ENCODE measurements around the gene SNIP1.
"Not testable (repeated sequence)": the region's sequence is repeated elsewhere in the genome, so short reads cannot be mapped to it uniquely, and the experiment has no call there.

The SNIP1 gene

DNA sequence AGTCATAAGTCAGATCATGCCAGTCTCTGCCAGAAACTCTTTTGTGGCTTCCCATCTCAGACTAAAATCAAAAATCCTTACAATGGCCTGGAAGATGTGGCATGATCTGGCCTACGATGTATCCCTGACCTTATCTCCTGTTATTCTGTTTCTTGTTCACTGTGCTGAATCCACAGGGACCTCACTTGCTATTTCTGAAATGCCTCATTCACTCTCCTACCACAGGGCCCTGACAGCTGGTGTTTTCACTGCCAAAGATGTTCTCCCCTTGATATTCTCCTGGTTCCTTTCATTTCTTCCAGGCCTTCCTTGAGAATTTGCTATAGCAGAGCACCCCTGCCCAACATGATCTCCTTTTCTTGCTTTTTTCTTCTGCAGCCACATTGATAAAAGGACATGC, 4.3 kb upstream of the SNIP1 start:
- DNase-seq: no peak

DNA sequence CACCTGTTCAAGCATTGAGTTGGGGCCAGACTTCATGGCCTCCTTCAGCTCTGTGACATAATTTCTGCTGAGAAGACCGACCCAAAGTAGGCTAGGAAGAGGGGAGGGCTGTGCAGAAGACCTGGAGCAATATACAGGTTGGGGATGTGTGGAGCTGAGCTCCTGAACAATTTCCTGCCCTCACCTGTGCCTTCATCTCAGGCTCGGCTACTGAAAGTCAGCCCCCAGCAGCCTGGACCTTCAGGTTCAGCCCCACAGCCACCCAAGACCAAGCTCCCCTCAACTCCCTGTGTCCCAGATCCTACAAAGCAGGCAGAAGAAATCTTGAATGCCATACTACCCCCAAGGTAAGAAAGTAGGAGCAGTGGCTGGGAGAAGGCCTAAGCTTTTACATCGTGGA, 3.3 kb upstream of the SNIP1 start:
- DNase-seq: no peak

GRCh38 chr1:37556712-37557196, 2.7 kb upstream of the SNIP1 start, which contains the start of gene DNALI1:
TSS of gene DNALI1 (plus strand) at chr1:37556940. CDS start at chr1:37556995, 55 bp downstream.
- no peak for DNase-seq

GRCh38 chr1:37553598-37553926, 531 bp downstream of the SNIP1 start:
- no peak for DNase-seq

GRCh38 chr1:37549341-37549740, 4.8 kb downstream of the SNIP1 start:
- DNase-seq: no peak

- no peak for DNase-seq
Measured at GRCh38 chr1:37545019-37545418, 9.1 kb downstream of the SNIP1 start.

DNA sequence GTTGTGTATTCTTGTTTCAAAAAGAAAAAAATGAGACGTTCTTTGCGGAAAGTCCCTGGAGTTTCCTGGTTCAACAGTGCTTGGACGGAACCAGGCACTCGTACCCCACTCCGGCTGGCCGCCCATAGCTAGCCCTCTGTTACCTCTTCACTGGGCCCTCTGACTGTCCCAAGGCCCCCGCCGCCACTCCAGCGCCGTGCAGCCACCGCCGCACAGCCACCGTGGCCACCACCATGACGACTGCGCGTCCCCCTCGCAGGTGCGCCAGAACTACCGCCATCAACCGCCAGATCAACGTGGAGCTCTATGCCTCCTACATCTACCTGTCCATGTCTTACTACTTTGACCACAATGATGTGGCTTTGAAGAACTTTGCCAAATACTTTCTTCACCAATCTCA, 9.6 kb downstream of the SNIP1 start:
- DNase-seq: no peak

- DNase-seq: no peak
Measured at GRCh38 chr1:37540036-37540785, 13.9 kb downstream of the SNIP1 start.

DNA sequence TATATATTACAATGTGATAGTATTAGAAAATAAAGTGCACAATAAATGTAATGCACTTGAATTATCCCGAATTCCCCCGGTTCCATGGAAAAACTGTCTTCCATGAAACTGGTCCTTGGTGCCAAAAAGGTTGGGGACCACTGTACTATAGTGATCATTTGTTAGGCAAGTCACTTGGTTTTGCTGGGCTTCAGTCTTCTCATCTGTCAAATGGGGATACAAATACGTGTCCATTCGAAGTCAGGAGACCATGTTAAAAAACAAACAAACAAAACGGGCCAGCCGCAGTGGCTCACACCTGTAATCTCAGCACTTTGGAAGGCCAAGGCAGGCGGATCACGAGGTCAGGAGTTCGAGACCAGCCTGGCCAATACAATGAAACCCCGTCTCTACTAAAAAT, 14.9 kb downstream of the SNIP1 start:
- DNase-seq: not testable (repeated sequence)

- DNase-seq: no peak
Measured at GRCh38 chr1:37537378-37537777, 16.7 kb downstream of the SNIP1 start.

- DNase-seq: no peak
Measured at GRCh38 chr1:37533317-37534093, 20.6 kb downstream of the SNIP1 start.

GRCh38 chr1:37532418-37533156, 21.5 kb downstream of the SNIP1 start:
- not testable (repeated sequence) for DNase-seq

DNA sequence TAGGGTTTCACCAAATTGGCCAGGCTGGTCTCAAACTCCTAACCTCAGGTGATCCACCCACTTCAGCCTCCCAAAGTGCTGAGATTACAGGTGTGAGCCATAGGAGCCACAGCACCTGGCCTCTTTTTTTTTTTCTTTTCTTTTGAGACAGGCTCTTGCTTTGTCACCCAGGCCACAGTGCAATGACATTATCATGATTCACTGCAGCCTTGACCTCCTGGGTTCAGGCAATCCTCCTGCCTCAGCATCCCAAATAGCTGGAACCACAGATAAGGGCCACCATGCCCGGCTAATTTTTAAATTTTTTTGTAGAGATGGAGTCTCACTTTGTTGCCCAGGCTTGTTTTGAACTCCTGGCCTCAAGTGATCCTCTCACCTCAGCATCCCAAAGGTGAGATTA, 24.2 kb downstream of the SNIP1 start:
- DNase-seq: not testable (repeated sequence)

- DNase-seq: no peak
Measured at GRCh38 chr1:37519613-37520012, 34.5 kb downstream of the SNIP1 start.

DNA sequence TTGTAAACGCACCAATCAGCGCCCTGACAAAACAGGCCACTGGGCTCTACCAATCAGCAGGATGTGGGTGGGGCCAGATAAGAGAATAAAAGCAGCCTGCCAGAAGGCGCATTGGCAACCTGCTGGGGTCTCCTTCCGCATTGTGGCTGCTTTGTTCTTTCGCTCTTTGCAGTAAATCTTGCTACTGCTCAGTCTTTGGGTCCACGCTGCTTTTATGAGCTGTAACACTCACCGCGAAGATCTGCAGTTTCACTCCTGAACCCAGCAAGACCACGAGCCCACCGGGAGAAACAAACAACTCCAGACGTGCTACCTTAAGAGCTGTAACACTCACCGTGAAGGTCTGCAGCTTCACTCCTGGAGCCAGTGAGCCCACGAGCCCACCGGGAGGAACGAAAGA, 35.2 kb downstream of the SNIP1 start:
- DNase-seq: not testable (repeated sequence)

GRCh38 chr1:37518241-37518640, 35.9 kb downstream of the SNIP1 start:
- DNase-seq: not testable (repeated sequence)

DNA sequence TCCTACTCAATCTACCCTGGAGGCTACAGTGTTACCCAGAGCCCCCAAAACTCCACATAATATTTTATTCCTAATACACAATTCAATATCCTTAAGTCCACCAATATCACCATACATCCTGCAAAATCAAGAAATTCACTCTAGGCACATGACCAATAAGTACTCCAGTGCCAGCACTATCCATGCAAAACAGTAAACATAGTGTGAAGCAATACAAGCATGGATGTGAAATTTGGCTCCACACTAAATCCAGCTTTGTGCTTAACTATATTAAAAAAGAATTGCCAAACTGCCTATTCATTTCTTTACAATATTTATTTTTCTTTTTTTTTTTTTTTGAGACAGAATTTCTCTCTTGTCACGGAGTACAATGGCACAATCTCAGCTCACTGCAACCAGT, 36.5 kb downstream of the SNIP1 start:
- DNase-seq: no peak

DNA sequence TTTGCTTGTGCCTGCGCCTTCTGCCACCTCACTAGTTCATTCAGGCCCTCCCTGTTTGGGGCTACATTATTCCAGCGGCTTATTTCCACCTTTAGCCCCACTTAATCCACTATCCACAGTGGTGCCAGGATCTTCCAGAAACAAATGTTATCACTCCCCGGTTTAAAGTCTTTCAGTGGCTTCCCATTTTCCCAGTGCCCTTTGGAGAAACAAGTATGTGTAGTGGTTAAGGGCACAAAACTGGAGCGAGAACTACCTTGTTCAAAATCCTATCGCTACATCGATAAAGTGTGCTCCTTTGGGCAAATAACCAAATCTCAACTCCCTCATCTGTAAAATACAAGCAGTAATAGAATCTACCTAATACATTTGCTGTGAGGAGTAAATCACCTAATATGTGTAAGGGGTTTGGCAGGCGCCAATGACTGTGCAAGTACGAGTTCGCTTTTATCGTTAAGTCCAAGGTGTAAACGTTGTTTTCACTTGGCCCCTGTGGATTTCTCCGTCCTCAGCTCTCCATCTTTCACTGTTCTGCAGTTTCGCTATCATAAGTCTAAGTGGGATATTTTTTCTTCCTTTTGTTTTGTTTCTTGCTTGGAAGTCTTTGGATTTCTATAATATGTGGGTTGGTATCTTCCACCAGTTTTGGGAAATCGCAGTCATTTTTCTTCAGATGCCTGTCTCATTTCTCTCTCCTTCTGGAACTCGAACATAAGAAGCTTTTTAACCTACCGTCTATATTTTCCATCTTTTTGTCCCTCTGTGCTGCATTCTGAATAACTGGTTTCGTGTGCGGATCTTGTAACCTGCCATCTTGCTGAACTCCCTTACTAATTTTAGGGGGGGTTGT, 38.7 kb downstream of the SNIP1 start:
- no peak for DNase-seq

- peak; percentile 65 for DNase-seq
Measured at GRCh38 chr1:37514350-37515184, 39.5 kb downstream of the SNIP1 start, which contains the start of gene MEAF6. TSS of gene MEAF6 (minus strand) at chr1:37514766. CDS start at chr1:37514746, 20 bp downstream.

GRCh38 chr1:37513795-37514349, 40.2 kb downstream of the SNIP1 start:
- no peak for DNase-seq

DNA sequence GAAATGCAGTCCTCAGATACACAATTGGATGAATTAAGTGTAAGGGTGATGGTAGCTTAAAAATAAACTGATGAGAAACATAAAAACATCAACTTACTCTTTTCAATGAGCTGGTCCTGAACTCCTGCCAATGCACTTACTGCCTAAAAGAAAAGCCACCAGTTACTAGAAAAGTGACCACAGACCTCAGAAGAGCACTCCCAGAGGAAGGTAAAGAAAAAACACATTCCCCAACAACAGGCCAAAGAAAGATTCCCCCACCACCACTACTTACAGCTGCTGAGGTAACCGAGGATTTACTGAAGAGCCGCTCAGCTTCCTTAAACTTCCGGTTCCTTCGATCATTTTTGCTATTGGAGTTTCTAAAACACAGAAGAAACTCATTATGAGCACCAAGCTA, 44.9 kb downstream of the SNIP1 start:
- DNase-seq: no peak
